Measurements from ENCODE around the gene TRAF2.

DNA sequence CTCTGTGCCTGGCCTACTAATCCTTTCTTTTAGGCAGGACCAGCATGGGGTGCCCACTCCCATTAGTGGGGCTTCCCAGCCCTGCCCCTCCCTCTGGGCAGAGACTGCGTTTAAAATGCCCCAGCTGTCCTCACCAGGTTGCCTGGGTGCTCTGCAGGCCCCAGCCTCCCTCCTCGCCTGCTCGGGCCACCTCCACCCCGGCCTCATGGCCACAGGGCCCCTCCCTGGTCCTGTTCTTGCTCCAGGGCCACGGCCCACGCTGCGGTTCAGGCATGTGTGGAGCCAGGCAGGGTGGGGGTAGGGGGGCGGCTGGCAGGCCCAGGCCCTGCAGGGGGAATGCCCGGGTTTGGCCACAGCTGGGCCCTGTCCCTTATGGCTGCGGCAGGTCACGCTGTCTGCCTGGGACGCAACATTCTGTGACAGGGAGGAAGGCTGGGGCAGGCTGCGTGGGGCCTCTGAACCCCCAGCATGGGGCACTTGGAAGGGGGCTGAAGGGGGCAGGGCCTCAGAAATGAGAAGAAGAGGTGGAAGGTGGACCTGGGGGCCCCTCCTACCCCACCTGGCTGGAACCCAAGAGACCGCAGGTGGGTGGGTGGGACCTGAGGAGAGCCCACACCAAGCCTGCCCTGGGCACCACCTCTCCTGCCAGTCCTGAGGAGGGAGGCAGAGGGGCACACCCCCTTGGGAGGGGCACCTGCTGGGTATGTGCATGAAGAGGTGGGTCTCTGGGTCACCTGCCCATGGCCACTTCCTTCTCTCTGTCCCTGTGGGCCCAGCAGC lies 65.4 kb downstream of the TRAF2 start, which contains the start of gene LCN12:
- TF ChIP-seq, protein P1, sequence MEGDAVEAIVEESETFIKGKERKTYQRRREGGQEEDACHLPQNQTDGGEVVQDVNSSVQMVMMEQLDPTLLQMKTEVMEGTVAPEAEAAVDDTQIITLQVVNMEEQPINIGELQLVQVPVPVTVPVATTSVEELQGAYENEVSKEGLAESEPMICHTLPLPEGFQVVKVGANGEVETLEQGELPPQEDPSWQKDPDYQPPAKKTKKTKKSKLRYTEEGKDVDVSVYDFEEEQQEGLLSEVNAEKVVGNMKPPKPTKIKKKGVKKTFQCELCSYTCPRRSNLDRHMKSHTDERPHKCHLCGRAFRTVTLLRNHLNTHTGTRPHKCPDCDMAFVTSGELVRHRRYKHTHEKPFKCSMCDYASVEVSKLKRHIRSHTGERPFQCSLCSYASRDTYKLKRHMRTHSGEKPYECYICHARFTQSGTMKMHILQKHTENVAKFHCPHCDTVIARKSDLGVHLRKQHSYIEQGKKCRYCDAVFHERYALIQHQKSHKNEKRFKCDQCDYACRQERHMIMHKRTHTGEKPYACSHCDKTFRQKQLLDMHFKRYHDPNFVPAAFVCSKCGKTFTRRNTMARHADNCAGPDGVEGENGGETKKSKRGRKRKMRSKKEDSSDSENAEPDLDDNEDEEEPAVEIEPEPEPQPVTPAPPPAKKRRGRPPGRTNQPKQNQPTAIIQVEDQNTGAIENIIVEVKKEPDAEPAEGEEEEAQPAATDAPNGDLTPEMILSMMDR (IDR thresholded peaks at IDR 0.05; ENCODE audit: low read length): no peak
- TF ChIP-seq EZH2 (IDR thresholded peaks at IDR 0.05; ENCODE audit: borderline replicate concordance, low read length): no peak
